Measurements from ENCODE around the gene GAGE2A.

Gene GAGE2A

DNA sequence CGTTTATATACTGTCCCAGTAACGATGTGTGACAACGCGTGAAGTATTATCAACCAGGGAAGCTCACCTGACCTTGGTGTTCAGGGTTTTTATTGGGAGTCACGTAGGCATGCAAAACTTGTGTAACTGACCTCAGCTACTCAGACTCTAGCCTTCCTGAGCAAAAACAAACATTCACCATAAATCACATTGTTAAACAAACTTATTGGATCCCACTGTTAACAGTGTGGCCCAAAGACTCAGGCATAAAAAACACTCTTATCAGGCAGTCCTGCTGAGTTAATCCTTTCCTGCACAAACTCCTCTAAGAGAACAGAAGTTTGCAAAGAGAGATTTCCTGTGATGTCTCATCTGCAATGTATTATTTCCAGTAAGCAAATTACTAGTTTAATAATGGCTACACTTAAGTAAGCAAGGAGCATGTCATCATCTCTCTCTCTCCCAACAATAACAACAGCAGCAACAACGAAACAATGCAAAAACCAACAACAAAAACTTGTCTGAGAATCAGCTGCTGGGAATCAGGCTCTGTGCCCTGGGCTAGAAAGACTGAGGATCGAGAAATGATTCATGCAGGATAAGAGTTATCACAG is 21.5 kb downstream of the GAGE2A start:
- Histone ChIP-seq H3K9me3 (ENCODE audit: control insufficient read depth, low read length) (peaks cover 7% of the 10 kb centered on the region), H3K4me1 (ENCODE audit: control insufficient read depth, insufficient read depth, low read length) (no peaks in the 10 kb centered on the region), H3K4me3 (ENCODE audit: low read length) (no peak overlapping the region), H3K36me3 (ENCODE audit: control insufficient read depth, insufficient read depth, low read length, severe bottlenecking) (no peaks in the 10 kb centered on the region), H3K27me3 (replicated peaks; ENCODE audit: control insufficient read depth, insufficient read depth, low read length) (peaks cover 23% of the 10 kb centered on the region), H3K9ac (ENCODE audit: low read length) (no peak overlapping the region)
- no peak for DNase-seq (ENCODE audit: low read depth)

DNA sequence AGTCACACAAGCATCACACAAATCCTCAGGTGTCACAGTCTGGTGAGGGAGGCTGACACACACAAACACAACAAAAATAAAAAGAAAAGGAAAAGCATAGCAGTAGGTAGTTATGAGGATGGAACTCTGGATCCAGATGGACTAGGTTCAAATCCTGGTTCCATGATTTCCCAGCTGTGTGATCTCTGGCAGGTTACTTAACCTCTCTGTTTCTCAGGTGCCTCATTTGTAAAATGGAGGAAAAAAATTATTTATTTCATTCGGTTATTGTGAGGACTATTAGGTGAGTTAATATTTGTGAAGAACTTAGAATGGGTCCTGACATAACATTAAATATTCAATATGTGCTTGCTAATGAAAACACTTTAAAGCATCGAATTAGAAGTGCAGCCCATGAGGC is 29.3 kb downstream of the GAGE2A start:
- Histone ChIP-seq H3K9me3 (ENCODE audit: control insufficient read depth, low read length) (no peaks in the 10 kb centered on the region), H3K4me1 (ENCODE audit: control insufficient read depth, insufficient read depth, low read length) (no peaks in the 10 kb centered on the region)

DNA sequence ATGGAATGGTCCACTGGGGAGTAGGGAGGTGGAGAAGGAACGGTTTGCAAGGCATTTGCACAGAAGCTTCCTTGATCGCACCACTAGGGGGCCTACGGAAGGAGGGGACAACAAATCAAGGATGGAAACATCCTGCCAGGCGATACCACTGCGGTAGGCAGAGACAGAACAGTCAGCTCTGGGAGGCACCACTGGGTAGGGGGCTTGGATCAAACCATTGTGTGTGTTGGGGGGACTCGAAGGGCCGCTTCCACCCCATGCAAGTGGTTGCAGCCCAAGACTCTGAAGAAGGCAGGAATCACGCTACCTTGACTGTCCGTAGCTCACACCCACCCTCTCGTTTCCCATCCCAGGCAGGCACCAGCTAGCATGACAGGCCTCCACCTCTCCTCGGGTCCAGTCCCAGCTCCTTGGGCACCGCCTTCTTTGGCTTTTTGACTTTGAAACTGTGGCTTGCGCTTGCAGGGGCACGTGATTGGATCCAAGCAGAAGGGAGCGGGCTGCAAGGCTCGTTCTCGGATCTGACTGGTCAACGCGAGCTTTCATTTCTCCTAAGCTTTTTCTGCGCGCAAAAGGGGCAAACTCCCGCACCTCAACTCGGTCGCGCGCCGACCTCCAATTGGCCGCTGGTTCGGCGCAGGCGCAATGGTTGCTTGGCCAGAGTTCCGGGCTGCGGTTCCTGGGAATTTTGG is 37.9 kb downstream of the GAGE2A start:
- Histone ChIP-seq H3K9me3 (ENCODE audit: control insufficient read depth, low read length) (no peaks in the 10 kb centered on the region), H3K9ac (ENCODE audit: low read length) (no peak overlapping the region), H3K4me3 (ENCODE audit: low read length) (no peak overlapping the region), H3K4me1 (ENCODE audit: control insufficient read depth, insufficient read depth, low read length) (no peaks in the 10 kb centered on the region), H3K27me3 (replicated peaks; ENCODE audit: control insufficient read depth, insufficient read depth, low read length) (peaks cover 8% of the 10 kb centered on the region), H3K36me3 (ENCODE audit: control insufficient read depth, insufficient read depth, low read length, severe bottlenecking) (no peaks in the 10 kb centered on the region)
- DNase-seq (ENCODE audit: low read depth): no peak

More for the DNA sequence above, 29.3 kb downstream of the GAGE2A start:
- Histone ChIP-seq H3K4me3 (ENCODE audit: low read length) (no peak overlapping the region), H3K36me3 (ENCODE audit: control insufficient read depth, insufficient read depth, low read length, severe bottlenecking) (no peaks in the 10 kb centered on the region), H3K27me3 (replicated peaks; ENCODE audit: control insufficient read depth, insufficient read depth, low read length) (no peaks in the 10 kb centered on the region), H3K9ac (ENCODE audit: low read length) (no peak overlapping the region)
- DNase-seq (ENCODE audit: low read depth): no peak

- Histone ChIP-seq H3K4me3 (ENCODE audit: low read length) (no peak overlapping the region), H3K4me1 (ENCODE audit: control insufficient read depth, insufficient read depth, low read length) (no peaks in the 10 kb centered on the region), H3K27me3 (replicated peaks; ENCODE audit: control insufficient read depth, insufficient read depth, low read length) (peaks cover 43% of the 10 kb centered on the region), H3K36me3 (ENCODE audit: control insufficient read depth, insufficient read depth, low read length, severe bottlenecking) (no peaks in the 10 kb centered on the region), H3K9me3 (ENCODE audit: control insufficient read depth, low read length) (no peaks in the 10 kb centered on the region), H3K9ac (ENCODE audit: low read length) (no peak overlapping the region)
- no peak for DNase-seq (ENCODE audit: low read depth)
Observed at GRCh38 chrX:49644991-49645637, 55.8 kb downstream of the GAGE2A start.
